ENCODE data around the gene GNL1. TPM values are rescaled to one million over a fixed set of nuclear protein-coding genes. Genes with fewer than 3 reads are reported as not detected.

The GNL1 gene
- polyA plus RNA-seq, 1 donor (not counting 4 experiments of a cell fraction or from before 2014, with no cell fraction given): 39.5 TPM

DNA sequence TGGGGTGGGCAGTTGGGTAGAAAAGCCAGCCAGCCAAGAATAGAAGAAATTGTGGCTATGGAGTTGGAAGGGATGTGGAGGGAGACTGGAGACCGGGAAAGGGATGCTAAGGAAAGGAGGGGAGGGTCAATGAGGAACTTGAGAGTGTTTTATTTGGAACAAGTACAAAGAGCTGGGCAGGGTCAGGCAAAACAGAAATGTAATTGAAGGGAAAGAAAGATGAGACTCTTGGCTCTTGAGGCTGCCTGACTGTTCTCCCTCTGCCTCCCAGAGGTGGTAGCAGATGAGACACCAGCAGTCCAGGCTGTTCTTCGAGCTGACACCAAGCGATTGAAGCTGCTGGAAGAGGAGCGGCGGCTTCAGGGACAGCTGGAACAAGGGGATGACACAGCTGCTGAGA, 27.6 kb upstream of the GNL1 start:
- H3K79me2 ChIP-seq (ENCODE audit: control insufficient read depth, insufficient read depth, low read length): peaks cover 2% of the 10 kb centered on the region
- no peak overlapping the region for H2AFZ ChIP-seq (ENCODE audit: control insufficient read depth, low read length)
- peaks cover 52 to 56% of the 10 kb centered on the region in 2 experiments for H3K36me3 ChIP-seq (ENCODE audit: control insufficient read depth in 2 of 2, extremely low read depth in 1 of 2, insufficient read depth in 2 of 2, low read length in 2 of 2)
- FAIRE-seq (no peak), DNase-seq (ENCODE audit: low read depth, low spot score) (no peak)
- H3K4me1 ChIP-seq (ENCODE audit: control insufficient read depth, extremely low read depth, insufficient read depth, low read length): no peaks in the 10 kb centered on the region
- no peak overlapping the region for H3K27ac ChIP-seq (ENCODE audit: control insufficient read depth, insufficient read depth, low read length)
- no peaks in the 10 kb centered on the region for H3K27me3 ChIP-seq (ENCODE audit: control insufficient read depth, extremely low read depth, insufficient read depth, low read length)
- peaks cover 2% of the 10 kb centered on the region for H3K9me1 ChIP-seq (ENCODE audit: control insufficient read depth, extremely low read depth, insufficient read depth, low read length)
- H3K4me2 ChIP-seq (ENCODE audit: control insufficient read depth, extremely low read depth, insufficient read depth, low read depth, low read length): no peak overlapping the region
- no peak overlapping the region for H3K4me3 ChIP-seq (ENCODE audit: control insufficient read depth in 2 of 3, extremely low read depth in 1 of 3, insufficient read depth in 2 of 3, low read depth in 1 of 3, low read length in 3 of 3)
- no peak overlapping the region for H3K9ac ChIP-seq (ENCODE audit: control insufficient read depth, extremely low read depth, insufficient read depth, low read length)
- no peaks in the 10 kb centered on the region for H3K9me3 ChIP-seq (ENCODE audit: control insufficient read depth, low read depth, low read length)
- dilution Hi-C loops (cut with MboI; ENCODE audit: extremely low pct_ligation_motif_present, low sequenced_read_pairs): no loop called here
- no peak for TF ChIP-seq EZH2 (IDR thresholded peaks at IDR 0.05; ENCODE audit: low read length)
- TF ChIP-seq, protein P1, sequence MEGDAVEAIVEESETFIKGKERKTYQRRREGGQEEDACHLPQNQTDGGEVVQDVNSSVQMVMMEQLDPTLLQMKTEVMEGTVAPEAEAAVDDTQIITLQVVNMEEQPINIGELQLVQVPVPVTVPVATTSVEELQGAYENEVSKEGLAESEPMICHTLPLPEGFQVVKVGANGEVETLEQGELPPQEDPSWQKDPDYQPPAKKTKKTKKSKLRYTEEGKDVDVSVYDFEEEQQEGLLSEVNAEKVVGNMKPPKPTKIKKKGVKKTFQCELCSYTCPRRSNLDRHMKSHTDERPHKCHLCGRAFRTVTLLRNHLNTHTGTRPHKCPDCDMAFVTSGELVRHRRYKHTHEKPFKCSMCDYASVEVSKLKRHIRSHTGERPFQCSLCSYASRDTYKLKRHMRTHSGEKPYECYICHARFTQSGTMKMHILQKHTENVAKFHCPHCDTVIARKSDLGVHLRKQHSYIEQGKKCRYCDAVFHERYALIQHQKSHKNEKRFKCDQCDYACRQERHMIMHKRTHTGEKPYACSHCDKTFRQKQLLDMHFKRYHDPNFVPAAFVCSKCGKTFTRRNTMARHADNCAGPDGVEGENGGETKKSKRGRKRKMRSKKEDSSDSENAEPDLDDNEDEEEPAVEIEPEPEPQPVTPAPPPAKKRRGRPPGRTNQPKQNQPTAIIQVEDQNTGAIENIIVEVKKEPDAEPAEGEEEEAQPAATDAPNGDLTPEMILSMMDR (optimal IDR thresholded peaks at IDR 0.05 in 1 of 3, IDR thresholded peaks at IDR 0.05 in 1 of 3, conservative IDR thresholded peaks at IDR 0.05 in 1 of 3; ENCODE audit: extremely low read depth in 1 of 3, insufficient read depth in 2 of 3, low read length in 3 of 3): no peak
- no peaks in the 10 kb centered on the region for H4K20me1 ChIP-seq (ENCODE audit: control insufficient read depth, extremely low read depth, insufficient read depth, low read length)

DNA sequence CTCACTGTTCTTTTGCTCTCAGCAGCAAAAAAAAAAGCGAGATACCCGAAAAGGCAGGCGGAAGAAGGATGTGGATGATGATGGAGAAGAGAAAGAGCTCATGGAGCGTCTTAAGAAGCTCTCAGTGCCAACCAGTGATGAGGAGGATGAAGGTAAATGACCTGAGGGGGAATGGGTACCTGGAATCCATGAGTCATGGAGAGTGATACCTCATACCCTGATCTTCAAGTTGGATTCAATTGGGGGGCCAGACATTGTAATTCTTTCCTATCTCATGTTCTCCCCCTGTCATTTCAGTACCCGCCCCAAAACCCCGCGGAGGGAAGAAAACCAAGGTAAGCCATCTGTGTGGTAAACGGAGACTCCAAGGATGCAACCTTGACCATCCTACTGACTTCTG, 21.8 kb upstream of the GNL1 start:
- Histone ChIP-seq H3K4me1 (ENCODE audit: control insufficient read depth, extremely low read depth, insufficient read depth, low read length) (peaks cover 8% of the 10 kb centered on the region), H3K9me3 (ENCODE audit: control insufficient read depth, low read depth, low read length) (no peaks in the 10 kb centered on the region), H3K27me3 (ENCODE audit: control insufficient read depth, extremely low read depth, insufficient read depth, low read length) (no peaks in the 10 kb centered on the region), H3K4me2 (ENCODE audit: control insufficient read depth, extremely low read depth, insufficient read depth, low read depth, low read length) (no peak overlapping the region), H3K4me3 (ENCODE audit: control insufficient read depth in 2 of 3, extremely low read depth in 1 of 3, insufficient read depth in 2 of 3, low read depth in 1 of 3, low read length in 3 of 3) (no peak overlapping the region), H3K79me2 (ENCODE audit: control insufficient read depth, insufficient read depth, low read length) (peaks cover 45% of the 10 kb centered on the region), H4K20me1 (ENCODE audit: control insufficient read depth, extremely low read depth, insufficient read depth, low read length) (peaks cover 14% of the 10 kb centered on the region), H2AFZ (ENCODE audit: control insufficient read depth, low read length) (no peak overlapping the region), H3K27ac (ENCODE audit: control insufficient read depth, insufficient read depth, low read length) (no peak overlapping the region), H3K9me1 (ENCODE audit: control insufficient read depth, extremely low read depth, insufficient read depth, low read length) (peaks cover 2% of the 10 kb centered on the region), H3K9ac (ENCODE audit: control insufficient read depth, extremely low read depth, insufficient read depth, low read length) (no peak overlapping the region), H3K36me3 (ENCODE audit: control insufficient read depth in 2 of 2, extremely low read depth in 1 of 2, insufficient read depth in 2 of 2, low read length in 2 of 2) (peaks cover 31 to 36% of the 10 kb centered on the region in 2 experiments)
- FAIRE-seq (no peak), DNase-seq (ENCODE audit: low read depth, low spot score) (no peak)
- TF ChIP-seq, protein P1 (optimal IDR thresholded peaks at IDR 0.05 in 1 of 3, IDR thresholded peaks at IDR 0.05 in 1 of 3, conservative IDR thresholded peaks at IDR 0.05 in 1 of 3; ENCODE audit: extremely low read depth in 1 of 3, insufficient read depth in 2 of 3, low read length in 3 of 3): no peak
- TF ChIP-seq EZH2 (IDR thresholded peaks at IDR 0.05; ENCODE audit: low read length): no peak
- dilution Hi-C loops (cut with MboI; ENCODE audit: extremely low pct_ligation_motif_present, low sequenced_read_pairs): no loop called here
